Measurements from ENCODE around the gene OR9Q1. TPM values are rescaled to one million over a fixed set of nuclear protein-coding genes. Genes with fewer than 3 reads are reported as not detected.

The OR9Q1 gene
- total and polyA plus RNA-seq, 2 of the 4 experiments (the other 2 are of a cell fraction) = not detected

DNA sequence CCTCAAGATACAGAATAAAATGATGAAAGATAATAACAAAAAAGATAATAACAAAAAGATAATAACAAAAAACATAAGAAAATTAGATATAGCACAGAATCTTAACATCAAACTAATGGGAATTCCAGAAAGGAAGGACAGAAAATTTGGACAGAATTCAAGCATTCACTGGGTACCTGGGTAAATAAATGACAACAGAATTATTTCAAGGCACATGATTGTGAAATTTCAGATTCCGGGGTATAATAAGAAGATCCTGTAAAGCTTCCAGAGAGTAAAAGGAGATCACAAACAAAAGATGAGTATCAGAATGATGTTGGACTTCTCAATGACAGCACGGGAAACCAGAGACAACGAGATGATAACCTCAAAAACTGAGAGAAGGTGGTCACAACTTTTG is 42.1 kb upstream of the OR9Q1 start:
- H3K27me3 ChIP-seq (ENCODE audit: control insufficient read depth, insufficient read depth, low read length) = no peaks in the 10 kb centered on the region
- TF ChIP-seq MXI1 (IDR thresholded peaks at IDR 0.05; ENCODE audit: borderline replicate concordance, low read depth, low read length) (no peak), RAD21 (IDR thresholded peaks at IDR 0.05; ENCODE audit: low read length) (no peak), SMC3 (IDR thresholded peaks at IDR 0.05; ENCODE audit: low read depth, low read length) (no peak), RCOR1 (IDR thresholded peaks at IDR 0.05; ENCODE audit: insufficient replicate concordance, low read length) (no peak), MAFK (IDR thresholded peaks at IDR 0.05; ENCODE audit: low read depth, low read length) (no peak), CEBPB (IDR thresholded peaks at IDR 0.05; ENCODE audit: low read depth, low read length) (no peak), FOS (IDR thresholded peaks at IDR 0.05; ENCODE audit: low read depth, low read length) (no peak), CHD1 (IDR thresholded peaks at IDR 0.05; ENCODE audit: low read depth, low read length) (no peak), ELK1 (IDR thresholded peaks at IDR 0.05; ENCODE audit: borderline replicate concordance, low read depth, low read length) (no peak), NFE2L2 (IDR thresholded peaks at IDR 0.05; ENCODE audit: low read depth, low read length) (no peak), RFX5 (IDR thresholded peaks at IDR 0.05; ENCODE audit: low read depth, low read length) (no peak), MAZ (IDR thresholded peaks at IDR 0.05; ENCODE audit: borderline replicate concordance, low read depth, low read length) (no peak), POLR2A (IDR thresholded peaks at IDR 0.05; ENCODE audit: low read depth, low read length) (no peak), BHLHE40 (IDR thresholded peaks at IDR 0.05; ENCODE audit: low read depth, low read length) (no peak)
- TF ChIP-seq, protein P1, sequence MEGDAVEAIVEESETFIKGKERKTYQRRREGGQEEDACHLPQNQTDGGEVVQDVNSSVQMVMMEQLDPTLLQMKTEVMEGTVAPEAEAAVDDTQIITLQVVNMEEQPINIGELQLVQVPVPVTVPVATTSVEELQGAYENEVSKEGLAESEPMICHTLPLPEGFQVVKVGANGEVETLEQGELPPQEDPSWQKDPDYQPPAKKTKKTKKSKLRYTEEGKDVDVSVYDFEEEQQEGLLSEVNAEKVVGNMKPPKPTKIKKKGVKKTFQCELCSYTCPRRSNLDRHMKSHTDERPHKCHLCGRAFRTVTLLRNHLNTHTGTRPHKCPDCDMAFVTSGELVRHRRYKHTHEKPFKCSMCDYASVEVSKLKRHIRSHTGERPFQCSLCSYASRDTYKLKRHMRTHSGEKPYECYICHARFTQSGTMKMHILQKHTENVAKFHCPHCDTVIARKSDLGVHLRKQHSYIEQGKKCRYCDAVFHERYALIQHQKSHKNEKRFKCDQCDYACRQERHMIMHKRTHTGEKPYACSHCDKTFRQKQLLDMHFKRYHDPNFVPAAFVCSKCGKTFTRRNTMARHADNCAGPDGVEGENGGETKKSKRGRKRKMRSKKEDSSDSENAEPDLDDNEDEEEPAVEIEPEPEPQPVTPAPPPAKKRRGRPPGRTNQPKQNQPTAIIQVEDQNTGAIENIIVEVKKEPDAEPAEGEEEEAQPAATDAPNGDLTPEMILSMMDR (conservative IDR thresholded peaks at IDR 0.05; ENCODE audit: low read depth, low read length) = no peak
- ATAC-seq (ENCODE audit: low read depth) (no peak), DNase-seq (no peak)
- H4K8ac ChIP-seq (ENCODE audit: low read depth in 2 of 2, low read length in 2 of 2) = no peak overlapping the region
- H3K4ac ChIP-seq (ENCODE audit: low read depth, low read length) = no peak overlapping the region
- no peaks in the 10 kb centered on the region for H3K9me1 ChIP-seq (ENCODE audit: insufficient read depth, low read length)
- H2BK15ac ChIP-seq (ENCODE audit: low read depth, low read length) = no peak overlapping the region
- no peaks in the 10 kb centered on the region for H4K20me1 ChIP-seq (ENCODE audit: insufficient read depth, low read length)
- no peaks in the 10 kb centered on the region for H3K36me3 ChIP-seq (ENCODE audit: control insufficient read depth, insufficient read depth, low read length)
- H2AK9ac ChIP-seq (replicated peaks; ENCODE audit: low read depth, low read length, poor library complexity) = no peak overlapping the region
- H2AK5ac ChIP-seq (ENCODE audit: low read depth, low read length) = no peak overlapping the region
- H3K4me2 ChIP-seq (ENCODE audit: low read depth, low read length) = no peak overlapping the region
- POLR2A ChIA-PET (ENCODE audit: unreplicated experiment) = no interaction called here
- H3K56ac ChIP-seq (ENCODE audit: extremely low read depth, insufficient read depth, low read length) = no peak overlapping the region
- intact Hi-C loops (cut with micrococcal nuclease) = no loop called here
- no TSS peak for BruUV-seq (replicated peaks)
- no peak overlapping the region for H4K5ac ChIP-seq (ENCODE audit: low read depth, low read length)
- no peak overlapping the region for H2BK20ac ChIP-seq (ENCODE audit: low read depth, low read length)
- H3K14ac ChIP-seq (replicated peaks; ENCODE audit: low read depth, low read length) = no peak overlapping the region
- no peak overlapping the region for H2BK5ac ChIP-seq (ENCODE audit: low read depth, low read length, poor library complexity, severe bottlenecking)
- CTCF ChIA-PET = no interaction called here
- H3K9ac ChIP-seq (ENCODE audit: low read depth, low read length) = no peak overlapping the region
- no peak overlapping the region for H3K4me3 ChIP-seq (ENCODE audit: insufficient read depth, low read depth, low read length)
- no peak overlapping the region for H4K91ac ChIP-seq (ENCODE audit: insufficient read depth, low read depth, low read length)
- no peak overlapping the region for H2BK120ac ChIP-seq (ENCODE audit: low read depth, low read length)
- H3K23ac ChIP-seq (ENCODE audit: low read depth, low read length) = no peak overlapping the region
- dilution Hi-C loops (cut with HindIII; ENCODE audit: low sequenced_read_pairs, unreplicated experiment) = no loop called here
- in situ Hi-C loops (cut with MboI; ENCODE audit: low sequenced_read_pairs) = no loop called here
- H3K79me1 ChIP-seq (ENCODE audit: low read depth in 1 of 2, low read length in 2 of 2) = no peaks in the 10 kb centered on the region
- no peaks in the 10 kb centered on the region for H3K9me3 ChIP-seq (ENCODE audit: control insufficient read depth, insufficient read depth, low read length)
- no peak overlapping the region for H2AFZ ChIP-seq (replicated peaks; ENCODE audit: low read length, poor library complexity)
- H3K18ac ChIP-seq (ENCODE audit: low read depth, low read length) = no peak overlapping the region
- H3K4me1 ChIP-seq (ENCODE audit: control insufficient read depth, insufficient read depth, low read length) = peaks cover 2% of the 10 kb centered on the region; the same call in 1 of the 2 replicates
- H3K27ac ChIP-seq (ENCODE audit: insufficient read depth, low read length) = no peak overlapping the region
- WGBS, 2 experiments (ENCODE audit: extremely low coverage in 2 of 2, insufficient read length in 1 of 2) = no CpG with 5 or more reads among the region's 3 CpGs
